Measurements from ENCODE around the gene RNF151.

DNA sequence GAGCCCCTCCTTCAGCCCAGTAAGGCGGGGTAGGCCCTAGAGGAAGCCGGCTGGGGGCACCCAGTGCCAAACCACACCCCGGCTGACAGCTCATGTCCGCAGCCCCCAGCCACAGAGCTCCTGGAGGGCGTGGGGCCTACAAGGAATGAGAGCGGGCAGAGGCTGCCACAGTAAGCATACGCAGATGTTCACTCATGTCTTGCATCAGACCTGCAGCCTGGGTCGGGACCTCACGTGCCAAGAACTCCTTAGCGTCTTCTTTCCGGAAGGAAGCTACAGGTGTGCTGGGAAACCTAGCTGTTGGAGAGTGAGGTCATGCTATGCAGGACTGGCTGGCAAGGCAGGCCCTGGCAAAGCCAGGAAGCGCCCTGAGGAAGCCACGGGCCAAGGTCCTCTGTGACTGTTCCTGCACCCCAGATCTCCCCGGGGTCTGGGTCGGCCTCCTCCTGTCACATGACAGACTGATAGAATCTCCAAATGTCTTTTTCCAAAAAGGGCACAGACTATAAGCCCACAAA is 41.4 kb downstream of the RNF151 start:
- TF ChIP-seq, protein P1, sequence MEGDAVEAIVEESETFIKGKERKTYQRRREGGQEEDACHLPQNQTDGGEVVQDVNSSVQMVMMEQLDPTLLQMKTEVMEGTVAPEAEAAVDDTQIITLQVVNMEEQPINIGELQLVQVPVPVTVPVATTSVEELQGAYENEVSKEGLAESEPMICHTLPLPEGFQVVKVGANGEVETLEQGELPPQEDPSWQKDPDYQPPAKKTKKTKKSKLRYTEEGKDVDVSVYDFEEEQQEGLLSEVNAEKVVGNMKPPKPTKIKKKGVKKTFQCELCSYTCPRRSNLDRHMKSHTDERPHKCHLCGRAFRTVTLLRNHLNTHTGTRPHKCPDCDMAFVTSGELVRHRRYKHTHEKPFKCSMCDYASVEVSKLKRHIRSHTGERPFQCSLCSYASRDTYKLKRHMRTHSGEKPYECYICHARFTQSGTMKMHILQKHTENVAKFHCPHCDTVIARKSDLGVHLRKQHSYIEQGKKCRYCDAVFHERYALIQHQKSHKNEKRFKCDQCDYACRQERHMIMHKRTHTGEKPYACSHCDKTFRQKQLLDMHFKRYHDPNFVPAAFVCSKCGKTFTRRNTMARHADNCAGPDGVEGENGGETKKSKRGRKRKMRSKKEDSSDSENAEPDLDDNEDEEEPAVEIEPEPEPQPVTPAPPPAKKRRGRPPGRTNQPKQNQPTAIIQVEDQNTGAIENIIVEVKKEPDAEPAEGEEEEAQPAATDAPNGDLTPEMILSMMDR (IDR thresholded peaks at IDR 0.05; ENCODE audit: low read depth, low read length): no peak
- TF ChIP-seq EZH2phosphoT487 (IDR thresholded peaks at IDR 0.05; ENCODE audit: low read depth): no peak

Measured in OCI-LY3 (cell line).